Kidney epithelial cell (primary cell): ENCODE data around the gene TBX6. TPM values are rescaled to one million over a fixed set of nuclear protein-coding genes. Genes with fewer than 3 reads are reported as not detected.

Experiments
- DNase-seq: peaks from one replicate; pipeline ENCODE4 v3.0.0-alpha.2; 2010; ENCODE audit warnings: low read depth
- H3K27me3 ChIP-seq: 2 replicates; pipeline ENCODE4 v1.6.0; 2011; ENCODE audit warnings: low read length; ENCODE audit not compliant: control insufficient read depth, insufficient read depth
- H3K36me3 ChIP-seq: 2 replicates; pipeline ENCODE4 v1.5.1; 2011; ENCODE audit warnings: low read length; ENCODE audit not compliant: control insufficient read depth, insufficient read depth
- H3K4me3 ChIP-seq: 2 replicates; pipeline ENCODE4 v1.5.1; 2011; ENCODE audit warnings: low read depth, mild to moderate bottlenecking, control low read depth, low read length
- CTCF ChIP-seq: IDR thresholded peaks from 2 replicates; pipeline ENCODE4 v1.5.1; 2011; ENCODE audit warnings: mild to moderate bottlenecking, moderate library complexity, low read length, control low read depth, inconsistent platforms; ENCODE audit not compliant: insufficient read depth, poor library complexity, severe bottlenecking
- total RNA-seq: library from RNA; depleted of rRNA; stranded (reverse); fragments of >200 nt; gene quantifications from 2 replicates; pipeline ENCODE4 v1.2.3, GENCODE V29; 2015

The TBX6 gene
- total RNA-seq, 1 donor from 2014 or later, result 0.58 TPM

DNA sequence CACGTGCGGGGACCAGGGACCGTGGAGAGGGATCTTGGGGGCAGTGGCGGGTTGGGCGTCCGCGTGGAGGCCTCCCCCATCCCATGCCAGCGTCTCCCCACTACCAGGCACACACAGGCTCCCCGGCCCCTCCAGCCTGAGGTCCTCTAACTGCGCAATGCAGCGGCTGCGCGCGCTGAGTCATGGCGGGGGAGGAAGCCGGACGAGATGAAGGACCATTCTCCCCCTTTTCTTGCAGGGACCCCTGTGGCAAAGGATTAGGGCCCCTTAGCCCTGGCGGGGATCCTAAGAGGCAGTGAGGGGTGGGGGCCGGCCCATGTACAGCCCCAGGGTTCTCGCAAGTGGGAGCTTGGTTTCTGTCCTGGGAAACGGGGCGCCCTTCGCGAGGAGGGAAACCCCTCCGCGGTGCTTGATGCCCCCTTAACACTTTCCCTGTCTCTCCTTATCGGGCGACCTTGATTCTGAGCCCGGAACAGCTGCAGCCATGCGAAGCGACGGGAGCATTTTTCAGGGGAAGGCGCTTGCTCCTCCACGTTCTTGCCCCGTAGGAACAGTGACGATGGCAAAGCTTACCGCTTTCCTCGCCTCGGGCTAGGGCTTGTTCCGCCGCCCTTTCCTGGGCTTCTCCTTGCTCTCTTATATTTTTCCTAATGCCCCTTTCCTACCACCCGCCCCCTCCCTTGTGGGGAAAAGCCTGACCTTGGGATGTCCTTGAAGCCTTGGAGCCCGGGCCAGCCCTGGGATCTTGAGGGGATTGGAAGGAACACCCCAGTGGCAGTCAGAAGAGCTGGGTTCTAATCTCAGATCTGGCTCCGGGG is 25.6 kb downstream of the TBX6 start:
- TF ChIP-seq CTCF, result no peak
- Histone ChIP-seq H3K27me3 (no peaks in the 10 kb centered on the region), H3K36me3 (peaks cover 1% of the 10 kb centered on the region), H3K4me3 (peak overlapping the region; percentile 90)
- DNase-seq, result no peak

DNA sequence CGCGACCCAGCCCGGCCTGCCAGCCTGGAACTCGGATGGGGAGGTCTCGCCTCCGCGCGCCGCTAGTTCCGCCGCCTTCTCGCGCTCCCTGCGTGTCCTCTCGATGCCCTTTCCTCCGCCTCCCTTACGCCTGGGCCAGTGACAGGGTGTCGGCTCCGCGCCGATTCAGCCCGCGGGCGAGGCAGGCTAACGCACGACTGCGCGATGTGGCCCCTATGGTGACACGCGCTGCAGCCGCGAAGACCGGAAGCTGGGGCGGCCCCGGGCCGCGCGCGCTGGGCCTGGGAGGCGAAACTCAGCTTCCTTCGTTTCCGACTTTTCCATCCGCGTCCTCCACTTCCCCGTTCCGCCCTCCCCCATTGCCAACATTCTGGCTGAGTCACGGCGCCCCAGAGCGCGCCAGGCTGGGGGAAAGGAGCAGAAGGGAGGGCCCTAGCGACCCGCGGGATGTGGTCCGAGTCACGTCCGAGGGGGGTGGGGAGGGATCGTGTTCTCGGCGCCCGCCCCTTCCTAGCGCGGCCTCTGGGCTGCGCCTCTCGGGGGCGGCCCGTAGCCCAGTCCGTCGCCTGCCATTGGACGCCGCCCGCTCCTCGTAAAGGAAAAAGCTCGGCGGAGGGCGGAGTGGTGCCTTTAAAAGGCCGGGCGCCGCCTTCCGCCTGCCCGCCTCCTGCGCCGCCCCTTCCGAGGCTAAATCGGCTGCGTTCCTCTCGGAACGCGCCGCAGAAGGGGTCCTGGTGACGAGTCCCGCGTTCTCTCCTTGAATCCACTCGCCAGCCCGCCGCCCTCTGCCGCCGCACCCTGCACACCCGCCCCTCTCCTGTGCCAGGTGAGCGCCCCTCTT is 26.4 kb downstream of the TBX6 start, which contains the start of gene ALDOA:
Gene ALDOA (plus strand): TSS at position 659 of the 841 bp plus-strand sequence. CDS start 1,138 bp downstream, outside the sequence.
- TF ChIP-seq CTCF, result no peak
- DNase-seq, result peak; percentile 89
- Histone ChIP-seq H3K27me3 (no peaks in the 10 kb centered on the region), H3K4me3 (peak within 1 kb of the TSS; percentile 90), H3K36me3 (peaks cover 1% of the 10 kb centered on the region)

GRCh38 chr16:30064729-30065101 is 27.0 kb downstream of the TBX6 start:
- DNase-seq, result no peak
- Histone ChIP-seq H3K36me3 (peaks cover 1% of the 10 kb centered on the region), H3K27me3 (no peaks in the 10 kb centered on the region), H3K4me3 (peak overlapping the region; percentile 51)
- no peak for TF ChIP-seq CTCF

DNA sequence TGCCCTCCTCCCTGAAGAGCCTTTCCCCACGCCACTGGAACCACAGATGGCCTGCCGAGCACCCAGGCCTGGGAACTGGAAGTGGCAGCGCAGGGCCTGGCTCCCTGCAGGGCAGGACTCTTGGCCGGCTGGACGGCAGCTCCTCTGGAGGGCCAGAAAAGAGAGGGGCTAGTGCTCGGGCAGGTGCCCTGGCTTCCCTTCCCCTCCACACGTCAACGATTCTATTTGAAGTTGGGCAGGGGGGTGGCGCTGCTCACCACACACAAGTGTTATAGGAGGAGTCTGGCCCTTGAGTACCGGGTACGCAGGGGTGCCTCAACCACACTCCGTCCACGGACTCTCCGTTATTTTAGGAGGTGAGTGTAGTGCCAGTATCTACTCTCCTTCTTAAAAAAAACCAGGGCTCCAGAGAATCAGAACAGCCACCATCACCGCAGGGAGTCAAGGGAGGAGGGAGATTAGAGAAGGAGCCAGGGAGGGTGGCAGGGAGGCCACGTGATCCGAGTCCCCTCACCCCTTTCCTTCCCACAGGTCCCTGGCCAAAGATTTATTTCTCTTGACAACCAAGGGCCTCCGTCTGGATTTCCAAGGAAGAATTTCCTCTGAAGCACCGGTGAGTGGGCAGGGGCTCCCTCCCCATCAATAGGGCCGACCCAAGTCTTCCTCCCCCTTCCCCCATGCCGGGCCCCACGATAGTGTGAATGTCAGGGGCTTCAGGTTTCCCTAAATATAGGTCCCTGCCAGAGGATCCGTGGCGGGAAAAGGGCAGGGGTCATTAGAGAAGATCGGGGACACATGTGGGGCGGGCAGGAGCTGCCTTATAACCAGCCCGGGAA is 27.6 kb downstream of the TBX6 start:
- Histone ChIP-seq H3K36me3 (no peaks in the 10 kb centered on the region), H3K27me3 (no peaks in the 10 kb centered on the region), H3K4me3 (peak overlapping the region; percentile 51)
- DNase-seq, result no peak
- TF ChIP-seq CTCF, result peak; percentile 32

- DNase-seq, result no peak
- Histone ChIP-seq H3K36me3 (no peaks in the 10 kb centered on the region), H3K4me3 (no peak overlapping the region), H3K27me3 (no peaks in the 10 kb centered on the region)
- no peak for TF ChIP-seq CTCF
Observed at GRCh38 chr16:30063278-30063892, 28.3 kb downstream of the TBX6 start.
